ENCODE data around the gene IVD. TPM values are rescaled to one million over a fixed set of nuclear protein-coding genes. Genes with fewer than 3 reads are reported as not detected.
A peak's percentile ranks its signal among the peaks of the same experiment; 100 is the strongest.

Gene IVD
- polyA plus RNA-seq, 3 donors = 61.8 to 77.7 (median 69.1) TPM

- DNase-seq (ENCODE audit: low read depth in 3 of 3, low spot score in 2 of 3) = no peak
Measured at GRCh38 chr15:40372981-40373380, 32.6 kb upstream of the IVD start.

DNA sequence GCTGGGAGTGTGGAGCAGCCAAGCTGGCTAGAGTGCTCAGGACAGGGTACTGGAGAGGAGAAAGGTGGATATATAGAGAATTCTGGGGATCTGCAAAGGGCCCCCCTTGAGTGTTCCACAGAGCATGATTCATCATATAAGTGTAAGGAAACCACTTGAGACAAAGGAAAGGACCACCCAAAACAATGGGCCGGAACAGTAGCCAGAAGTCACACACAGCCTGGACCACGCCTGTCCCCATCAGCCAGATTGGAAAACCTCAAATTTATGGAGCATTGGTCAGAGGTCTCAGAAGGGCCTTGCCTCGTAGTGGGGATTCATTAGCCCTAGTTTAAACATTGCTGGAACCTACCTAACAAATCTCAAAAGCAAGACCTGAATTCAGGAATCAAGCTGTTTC is 28.0 kb upstream of the IVD start:
- DNase-seq (ENCODE audit: low read depth in 3 of 3, low spot score in 2 of 3) = no peak

GRCh38 chr15:40379374-40379773 is 26.2 kb upstream of the IVD start:
- DNase-seq (ENCODE audit: low read depth in 3 of 3, low spot score in 2 of 3) = no peak

- no peak for DNase-seq (ENCODE audit: low read depth in 3 of 3, low spot score in 2 of 3)
Measured at GRCh38 chr15:40379853-40380252, 25.7 kb upstream of the IVD start.

DNA sequence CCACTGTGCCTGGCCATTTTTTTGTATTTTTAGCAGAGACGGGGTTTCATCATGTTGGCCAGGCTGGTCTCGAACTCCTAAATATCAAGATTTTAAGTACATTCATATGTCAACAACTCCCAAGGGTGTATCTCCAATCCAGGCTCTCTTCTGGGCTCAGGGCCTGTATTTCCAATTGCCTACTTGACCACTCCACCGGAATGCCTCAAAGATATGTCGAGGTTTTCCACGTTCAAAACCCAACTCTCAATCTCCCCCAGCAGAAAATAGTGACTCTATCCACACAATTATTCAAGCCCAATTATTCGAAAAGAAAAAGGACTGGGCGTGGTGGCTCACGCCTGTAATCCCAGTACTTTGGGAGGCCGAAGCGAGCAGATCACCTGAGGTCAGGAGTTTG is 25.0 kb upstream of the IVD start:
- DNase-seq (ENCODE audit: low read depth in 3 of 3, low spot score in 2 of 3) = no peak

DNA sequence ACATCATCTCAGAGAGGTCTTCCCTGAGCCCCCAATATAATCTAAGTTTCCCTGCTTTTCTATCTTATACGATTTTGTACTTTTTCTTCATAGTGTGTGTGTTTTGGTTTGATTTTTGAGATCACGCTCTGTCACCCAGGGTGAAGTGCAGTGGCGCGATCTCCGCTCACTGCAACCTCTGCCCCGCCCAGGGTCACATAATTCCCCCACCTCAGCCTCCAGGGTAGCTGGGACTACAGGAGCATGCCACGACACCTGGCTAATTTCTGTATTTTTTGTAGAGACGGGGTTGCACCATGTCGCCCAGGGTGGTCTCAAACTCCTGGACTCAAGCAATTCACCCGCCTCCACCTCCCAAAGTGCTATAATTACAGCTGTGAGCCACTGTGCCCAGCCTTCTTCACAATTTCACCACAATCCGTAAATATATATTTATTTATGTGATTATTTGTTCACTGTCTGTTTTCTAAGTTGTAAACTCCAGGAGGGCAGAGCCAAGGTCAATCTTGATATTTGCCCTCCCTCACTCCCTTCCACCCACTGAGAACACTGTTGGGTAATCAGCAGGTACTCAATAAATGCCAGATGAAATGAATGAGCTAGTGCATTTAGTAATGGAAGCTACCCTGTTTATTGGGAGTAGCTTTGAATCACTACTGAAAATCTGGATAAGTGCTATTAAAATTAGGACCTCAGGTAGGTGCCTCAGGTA is 23.6 kb upstream of the IVD start:
- DNase-seq (ENCODE audit: low read depth in 3 of 3, low spot score in 2 of 3) = no peak

GRCh38 chr15:40382580-40383456 is 22.8 kb upstream of the IVD start, which contains the start of gene KNSTRN:
KNSTRN (plus strand) TSS chr15:40382721; CDS start chr15:40382836, 115 bp downstream.
- DNase-seq (ENCODE audit: low read depth in 3 of 3, low spot score in 2 of 3) = peak; percentile 80 to 89 (median 81)

- no peak for DNase-seq (ENCODE audit: low read depth in 3 of 3, low spot score in 2 of 3)
Measured at GRCh38 chr15:40386480-40386879, 19.1 kb upstream of the IVD start.

DNA sequence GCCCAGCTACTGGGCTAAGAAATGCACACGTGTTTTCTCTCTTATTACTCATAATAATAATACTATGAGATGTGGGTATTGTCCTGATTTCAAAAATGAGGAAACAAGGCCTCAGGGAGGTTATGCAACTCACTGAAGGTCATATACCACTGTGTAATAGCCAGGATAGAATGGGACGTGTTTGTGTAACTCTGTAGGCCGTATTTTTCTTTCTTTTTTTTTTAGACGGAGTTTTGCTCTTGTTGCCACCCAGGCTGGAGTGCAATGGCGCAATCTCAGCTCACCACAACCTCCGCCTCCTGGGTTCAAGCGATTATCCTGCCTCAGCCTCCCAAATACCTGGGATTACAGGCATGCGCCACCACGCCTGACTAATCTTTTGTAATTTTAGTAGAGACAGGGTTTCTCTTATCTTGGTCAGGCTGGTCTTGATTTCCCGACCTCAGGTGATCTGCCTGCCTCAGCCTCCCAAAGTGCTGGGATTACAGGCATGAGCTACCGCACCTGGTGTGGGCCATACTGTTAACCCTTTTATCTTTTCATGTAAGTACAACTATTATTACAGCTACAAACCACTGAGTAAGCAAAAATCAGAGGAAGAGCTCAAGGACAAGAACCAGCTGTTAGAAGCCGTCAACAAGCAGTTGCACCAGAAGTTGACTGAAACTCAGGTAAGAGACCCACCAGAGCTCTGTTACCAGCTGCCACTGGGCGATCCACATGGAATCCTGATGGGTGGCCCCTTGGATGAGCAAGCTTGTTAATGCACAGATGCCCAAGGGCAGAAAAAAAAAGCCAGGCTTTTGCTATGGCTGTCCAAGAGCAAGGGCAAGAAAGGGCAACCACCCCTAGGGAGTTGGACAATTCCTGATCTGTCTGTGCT is 16.4 kb upstream of the IVD start:
- no peak for DNase-seq (ENCODE audit: low read depth in 3 of 3, low spot score in 2 of 3)

DNA sequence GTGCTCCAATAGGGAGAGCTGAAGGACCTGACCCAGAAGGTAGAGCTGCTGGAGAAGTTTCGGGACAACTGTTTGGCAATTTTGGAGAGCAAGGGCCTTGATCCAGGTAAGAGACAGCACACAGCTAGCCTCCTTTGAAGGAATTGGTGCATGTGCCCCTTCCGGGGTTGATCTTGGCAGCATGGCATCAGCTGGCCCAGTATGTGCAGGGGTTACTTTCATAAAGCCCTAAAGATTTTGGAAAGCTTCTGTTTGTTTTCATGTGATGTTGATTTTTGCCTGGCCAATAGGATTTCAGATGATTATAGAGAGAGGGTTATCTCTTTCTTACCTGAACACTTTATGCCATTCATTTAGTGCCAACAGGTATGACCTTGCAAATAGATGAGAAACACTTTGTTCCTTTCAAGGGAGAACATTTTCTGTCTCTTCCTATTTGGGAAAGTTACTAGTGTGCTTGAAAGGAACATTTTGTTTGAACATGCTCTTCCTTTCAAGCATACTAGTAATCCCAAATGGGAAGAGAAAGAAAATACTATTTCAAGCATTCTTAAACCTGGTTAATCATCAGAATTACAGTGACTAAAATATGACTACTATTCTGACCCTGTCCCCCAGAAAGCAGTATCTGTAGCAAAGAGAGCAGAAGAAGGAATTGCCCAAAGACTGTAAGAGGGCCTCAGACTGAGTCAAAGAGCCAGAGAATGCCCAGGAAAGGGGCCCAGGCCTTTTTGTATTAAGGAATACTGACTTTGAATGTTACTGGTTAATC is 15.6 kb upstream of the IVD start:
- DNase-seq (ENCODE audit: low read depth in 3 of 3, low spot score in 2 of 3) = no peak

DNA sequence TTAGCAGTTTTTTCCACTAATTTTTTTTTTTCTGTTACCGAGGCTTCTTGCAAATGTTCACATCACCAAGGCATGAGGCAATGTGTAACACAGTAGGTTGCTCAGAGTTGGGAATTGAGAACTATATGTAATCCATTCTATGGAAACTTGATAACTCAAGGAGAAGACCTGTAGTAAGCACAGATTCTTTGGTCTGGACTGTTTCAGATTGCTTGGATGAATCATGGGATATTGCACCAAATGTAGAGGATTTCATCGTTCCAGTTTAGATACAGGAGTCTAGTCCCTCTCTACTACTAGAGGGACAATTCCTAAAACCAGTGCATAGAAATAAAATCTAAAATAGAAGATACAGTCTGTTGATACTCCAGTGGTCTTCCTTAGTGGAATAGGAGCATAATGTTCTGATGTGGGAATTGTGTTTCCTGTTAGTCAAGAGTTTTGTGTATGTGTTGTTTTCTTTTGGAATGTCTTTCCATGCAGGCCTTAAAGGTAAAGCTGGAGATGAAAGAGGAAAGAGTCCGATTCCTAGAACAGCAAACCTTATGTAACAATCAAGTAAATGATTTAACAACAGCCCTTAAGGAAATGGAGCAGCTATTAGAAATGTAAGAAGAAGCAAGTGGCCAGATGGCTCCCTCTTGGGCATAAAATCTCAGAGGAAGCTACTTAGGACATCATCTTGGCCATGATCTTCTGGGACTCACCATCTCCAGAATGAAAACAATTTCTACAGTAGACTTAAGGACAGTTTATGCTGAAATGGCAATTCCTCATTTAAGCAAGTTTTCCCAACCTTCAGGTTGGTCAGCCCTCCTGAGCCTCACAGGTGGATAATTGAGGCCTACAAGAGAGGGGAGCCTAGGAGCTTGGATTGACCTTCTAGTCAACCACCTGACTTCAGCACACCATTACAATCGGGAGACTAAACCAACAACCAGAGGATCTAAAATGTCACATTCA is 12.3 kb upstream of the IVD start:
- DNase-seq (ENCODE audit: low read depth in 3 of 3, low spot score in 2 of 3) = no peak

DNA sequence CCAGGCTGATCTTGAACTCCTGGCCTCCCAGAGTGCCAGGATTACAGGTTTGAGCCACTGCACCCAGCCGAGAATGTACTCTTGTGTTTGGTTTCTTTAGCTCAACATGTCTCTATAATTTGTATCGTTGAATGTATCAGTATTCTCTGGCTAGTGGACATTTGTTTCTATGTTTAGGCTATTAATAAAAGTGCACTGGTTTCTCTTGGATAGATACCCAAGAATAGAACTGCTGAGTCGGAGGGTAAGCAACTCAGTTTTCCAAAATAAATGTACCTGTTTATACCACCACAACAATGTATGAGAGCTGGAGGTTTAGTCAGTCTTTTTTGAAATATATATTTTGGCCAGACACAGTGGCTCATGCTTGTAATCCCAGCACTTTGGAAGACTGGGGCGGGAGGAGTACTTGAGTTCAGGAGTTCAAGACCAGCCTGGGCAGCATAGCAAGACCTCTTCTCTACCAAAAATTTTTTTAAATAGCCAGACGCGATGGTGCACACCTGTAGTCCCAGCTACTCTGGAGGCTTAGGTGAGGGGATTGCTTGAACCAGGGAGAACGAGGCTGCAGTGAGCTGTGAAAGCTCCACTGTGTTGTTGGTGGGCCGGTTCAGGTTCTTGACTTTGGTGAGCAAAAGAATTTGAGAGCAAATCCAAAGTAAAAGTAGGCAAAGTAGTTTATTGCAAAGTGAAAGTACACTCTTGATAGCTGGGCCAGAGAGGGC is 7.7 kb upstream of the IVD start:
- DNase-seq (ENCODE audit: low read depth in 3 of 3, low spot score in 2 of 3) = no peak

DNA sequence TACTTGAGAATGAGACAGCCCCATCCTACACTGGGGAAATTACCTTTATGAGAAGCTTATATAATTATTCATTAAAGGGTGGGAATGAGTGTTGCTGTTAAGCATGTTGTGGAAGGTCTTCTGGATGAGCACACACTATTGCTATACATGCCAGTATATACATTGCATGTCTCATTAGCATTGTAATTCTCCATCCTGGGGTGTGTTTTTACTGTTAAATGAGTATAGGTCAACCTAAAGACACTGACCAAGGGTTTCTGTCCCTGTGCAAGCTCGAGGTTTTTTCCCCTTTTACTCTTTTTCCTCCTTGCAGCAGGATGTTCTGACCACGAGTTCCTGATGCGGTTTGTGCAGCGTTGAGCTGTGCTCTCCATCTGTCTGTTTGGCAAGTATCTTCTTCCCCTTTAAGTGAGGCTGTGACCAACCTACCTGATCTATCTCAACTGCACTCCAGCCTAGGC is 7.2 kb upstream of the IVD start:
- no peak for DNase-seq (ENCODE audit: low read depth in 3 of 3, low spot score in 2 of 3)

DNA sequence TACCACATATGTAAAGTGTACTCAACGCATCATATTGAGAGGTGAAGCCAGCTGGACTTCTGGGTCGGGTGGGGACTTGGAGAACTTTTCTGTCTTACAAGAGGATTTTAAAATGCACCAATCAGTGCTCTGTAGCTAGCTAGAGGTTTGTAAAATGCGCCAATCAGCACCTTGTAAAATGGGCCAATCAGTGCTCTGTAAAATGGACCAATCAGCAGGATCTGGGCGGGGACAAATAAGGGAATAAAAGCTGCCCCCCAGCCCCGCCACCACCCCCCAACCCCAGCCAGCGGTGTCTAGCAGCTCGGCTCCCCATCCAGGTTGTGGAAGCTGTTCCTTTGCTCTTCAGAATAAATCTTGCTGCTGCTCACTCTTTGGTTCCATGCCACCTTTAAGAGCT is 6.2 kb upstream of the IVD start:
- DNase-seq (ENCODE audit: low read depth in 3 of 3, low spot score in 2 of 3) = no peak

- DNase-seq (ENCODE audit: low read depth in 3 of 3, low spot score in 2 of 3) = no peak
Measured at GRCh38 chr15:40407330-40407990, 1.9 kb downstream of the IVD start.

DNA sequence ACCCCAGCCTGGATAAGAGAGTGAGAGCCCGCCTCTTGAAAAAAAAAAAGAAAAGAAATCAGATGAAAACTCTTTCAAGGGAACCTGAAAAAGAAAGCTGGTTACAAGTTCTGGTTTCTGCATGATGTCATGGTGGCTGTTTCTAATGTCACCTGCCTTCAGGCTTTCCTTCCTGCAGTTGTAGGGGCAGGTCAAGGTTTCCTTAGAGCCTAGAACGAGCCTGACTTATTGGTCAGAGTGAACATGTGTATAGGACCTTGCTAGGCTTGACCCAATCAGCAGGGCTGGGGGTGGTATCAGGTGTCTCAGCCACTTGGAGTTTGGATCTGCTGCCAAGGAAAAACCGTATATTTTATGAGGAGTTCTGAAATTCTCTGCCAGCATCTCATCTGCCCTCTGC is 3.8 kb downstream of the IVD start:
- no peak for DNase-seq (ENCODE audit: low read depth in 3 of 3, low spot score in 2 of 3)

- DNase-seq (ENCODE audit: low read depth in 3 of 3, low spot score in 2 of 3) = no peak
Measured at GRCh38 chr15:40410476-40410875, 4.9 kb downstream of the IVD start.
